GM12892 (cell line): Measurements from ENCODE around the gene CXADR.

ENCODE experiments used
- POLR2A ChIP-seq: IDR thresholded peaks from 2 replicates; pipeline ENCODE4 v1.6.1; 2011; ENCODE audit warnings: low read depth, low read length, control low read depth
- POLR2AphosphoS5 ChIP-seq: IDR thresholded peaks from 2 replicates; pipeline ENCODE4 v1.6.1; 2011; ENCODE audit warnings: low read depth, low read length, control low read depth
- TAF1 ChIP-seq: IDR thresholded peaks from 2 replicates; pipeline ENCODE4 v1.6.1; 2011; ENCODE audit warnings: low read depth, mild to moderate bottlenecking, control low read depth, low read length, borderline replicate concordance

- TF ChIP-seq TAF1: no peak
- TF ChIP-seq POLR2A: no peak
- no peak for TF ChIP-seq POLR2AphosphoS5
These were observed 66.0 kb downstream of the CXADR start for GRCh38 chr21:17578876-17579275.
